Mononuclear cell (primary cell): ENCODE measurements around the gene ACOT7. TPM values are rescaled to one million over a fixed set of nuclear protein-coding genes. Genes with fewer than 3 reads are reported as not detected.

Experiments used
- H3K27me3 ChIP-seq: 2 replicates; pipeline ENCODE4 v1.6.0; 2011; ENCODE audit warnings: low read length, control low read depth; ENCODE audit not compliant: insufficient read depth
- H3K4me1 ChIP-seq: 2 replicates; pipeline ENCODE4 v1.5.1; 2011; ENCODE audit warnings: mild to moderate bottlenecking, low read length, control low read depth; ENCODE audit not compliant: insufficient read depth
- H3K4me3 ChIP-seq: 2 replicates; pipeline ENCODE4 v1.5.1; 2011; ENCODE audit warnings: mild to moderate bottlenecking, low read length, moderate library complexity
- H3K9me3 ChIP-seq: 2 replicates; pipeline ENCODE4 v1.5.1; 2011; ENCODE audit warnings: low read depth, mild to moderate bottlenecking, control low read depth, low read length
- total RNA-seq: library from RNA; depleted of rRNA; stranded (reverse); fragments of >200 nt; gene quantifications from one replicate; pipeline ENCODE4 v1.2.3, GENCODE V29; 2012

Gene ACOT7
- total RNA-seq, 1 donor, result 2.1 TPM

DNA sequence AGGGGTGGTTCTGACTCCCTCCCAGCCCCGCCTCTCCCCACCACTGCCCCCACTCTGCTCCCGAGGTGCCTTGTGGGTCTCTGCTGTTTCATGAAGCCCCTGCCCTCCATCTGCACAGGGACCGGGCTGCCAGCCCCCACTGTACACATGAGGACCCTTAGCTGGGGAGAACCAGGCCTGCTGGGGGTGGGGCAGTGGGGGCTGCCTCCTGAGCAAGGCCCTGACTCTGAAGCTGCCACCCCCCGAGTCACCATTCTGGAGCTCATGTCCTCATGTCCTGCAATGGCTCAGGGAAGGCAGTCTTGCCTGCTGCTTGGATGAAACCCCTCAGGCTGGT, 141.2 kb downstream of the ACOT7 start:
- no peak overlapping the region for H3K4me3 ChIP-seq
- H3K9me3 ChIP-seq, result no peaks in the 10 kb centered on the region
- peaks cover 27% of the 10 kb centered on the region for H3K27me3 ChIP-seq
- H3K4me1 ChIP-seq, result no peaks in the 10 kb centered on the region

DNA sequence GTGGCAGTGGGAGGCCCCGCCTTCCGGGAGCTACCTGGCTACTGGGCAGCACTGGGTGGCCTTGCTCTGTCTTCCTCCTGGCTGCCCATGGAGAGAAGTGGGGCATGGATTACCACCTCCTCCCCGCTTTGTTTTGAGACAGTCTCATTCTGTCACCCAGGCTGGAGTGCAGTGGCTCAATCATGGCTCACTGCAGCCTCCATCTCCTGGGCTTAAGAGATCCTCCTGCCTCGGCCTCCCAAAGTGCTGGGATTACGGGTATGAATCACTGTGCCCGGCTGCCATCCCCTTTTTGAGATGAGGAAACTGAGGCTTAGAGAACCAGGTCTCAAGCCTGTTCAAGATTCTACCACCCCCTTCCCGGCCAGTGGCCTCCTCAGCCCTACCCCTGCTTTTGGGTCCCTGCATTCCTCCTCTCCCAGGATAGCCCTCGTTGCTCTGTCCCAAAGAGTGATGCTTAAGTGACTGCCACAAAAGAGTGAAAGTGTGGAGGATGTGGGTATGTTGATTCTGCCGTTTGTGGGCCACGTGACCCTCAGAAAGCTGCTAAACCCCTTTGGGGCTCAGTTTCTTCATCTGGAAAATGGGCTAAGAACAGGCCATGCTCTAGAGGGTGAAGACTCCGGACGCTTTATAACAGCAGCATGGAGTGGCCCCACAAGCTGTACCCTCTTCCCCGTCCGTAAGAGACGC, 141.7 kb downstream of the ACOT7 start:
- Histone ChIP-seq H3K4me1 (no peaks in the 10 kb centered on the region), H3K27me3 (peaks cover 32% of the 10 kb centered on the region), H3K9me3 (no peaks in the 10 kb centered on the region), H3K4me3 (no peak overlapping the region)

DNA sequence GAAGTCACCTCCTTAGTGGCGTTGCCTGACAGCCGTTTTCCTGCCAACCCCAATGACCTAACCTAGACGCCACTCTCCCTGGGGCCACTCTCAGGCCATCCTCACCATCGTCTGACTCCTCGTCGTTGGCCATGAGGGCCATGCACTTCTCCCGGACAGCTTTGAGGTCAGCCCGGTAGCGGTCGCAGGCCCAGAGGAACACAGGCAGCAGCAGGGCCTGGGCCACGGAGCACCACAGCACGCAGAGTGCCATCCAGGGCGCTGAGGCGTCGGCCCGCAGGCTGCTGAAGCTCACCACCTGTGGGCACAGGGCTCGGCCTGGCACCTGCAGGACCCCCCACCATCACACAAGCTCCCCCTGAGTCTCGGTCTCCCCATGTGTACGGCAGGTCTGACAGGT, 142.3 kb downstream of the ACOT7 start:
- no peaks in the 10 kb centered on the region for H3K9me3 ChIP-seq
- peaks cover 36% of the 10 kb centered on the region for H3K27me3 ChIP-seq
- peaks cover 5% of the 10 kb centered on the region for H3K4me1 ChIP-seq
- no peak overlapping the region for H3K4me3 ChIP-seq

DNA sequence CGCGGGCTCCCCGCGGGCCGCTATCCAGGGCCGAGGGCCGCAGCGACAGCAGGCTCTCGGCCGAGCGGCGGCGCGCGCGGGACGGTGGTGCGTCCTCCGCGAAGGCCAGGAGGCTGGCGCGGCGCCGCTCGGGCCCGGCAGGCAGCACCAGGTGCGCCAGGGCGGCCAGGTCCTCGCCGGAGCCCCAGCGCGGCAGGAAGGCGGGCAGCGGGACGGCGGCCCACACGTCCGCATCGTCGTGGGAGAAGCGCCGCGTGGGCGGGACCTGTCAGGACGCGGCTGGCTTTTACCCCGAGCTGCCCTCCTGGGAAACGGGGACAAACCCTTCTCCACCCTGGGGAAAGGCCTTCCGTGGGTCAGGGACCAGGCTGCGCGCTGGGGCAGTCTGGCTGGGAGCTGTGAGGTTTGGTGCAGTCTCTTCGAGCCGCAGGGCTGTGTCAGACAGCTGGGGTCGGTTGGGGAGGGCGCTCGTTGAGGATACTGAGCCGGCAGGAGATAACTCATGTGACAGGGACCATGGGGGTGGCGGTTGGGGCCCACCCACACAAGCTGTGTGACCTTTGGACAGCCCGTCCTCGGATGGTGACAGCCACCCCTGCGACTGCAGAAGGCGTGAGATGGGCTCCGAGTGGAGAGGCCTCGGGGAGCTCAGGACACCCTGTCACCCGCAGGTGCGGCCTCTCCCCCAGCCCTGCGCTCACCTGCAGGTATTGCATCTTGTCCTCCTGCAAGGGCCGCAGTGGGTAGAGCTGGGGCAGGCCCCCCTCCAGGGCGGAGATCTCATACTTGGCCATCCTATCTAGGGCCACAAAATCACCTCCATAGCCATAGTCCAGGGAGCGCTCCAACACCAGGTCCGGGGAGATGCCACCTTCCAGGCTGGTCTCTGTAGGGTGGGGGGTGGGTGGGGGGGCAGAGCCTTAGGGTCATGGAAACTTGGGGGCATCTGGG, 143.6 kb downstream of the ACOT7 start:
- H3K9me3 ChIP-seq, result no peaks in the 10 kb centered on the region
- peaks cover 12% of the 10 kb centered on the region for H3K4me1 ChIP-seq
- H3K4me3 ChIP-seq, result no peak overlapping the region
- peaks cover 43% of the 10 kb centered on the region for H3K27me3 ChIP-seq

DNA sequence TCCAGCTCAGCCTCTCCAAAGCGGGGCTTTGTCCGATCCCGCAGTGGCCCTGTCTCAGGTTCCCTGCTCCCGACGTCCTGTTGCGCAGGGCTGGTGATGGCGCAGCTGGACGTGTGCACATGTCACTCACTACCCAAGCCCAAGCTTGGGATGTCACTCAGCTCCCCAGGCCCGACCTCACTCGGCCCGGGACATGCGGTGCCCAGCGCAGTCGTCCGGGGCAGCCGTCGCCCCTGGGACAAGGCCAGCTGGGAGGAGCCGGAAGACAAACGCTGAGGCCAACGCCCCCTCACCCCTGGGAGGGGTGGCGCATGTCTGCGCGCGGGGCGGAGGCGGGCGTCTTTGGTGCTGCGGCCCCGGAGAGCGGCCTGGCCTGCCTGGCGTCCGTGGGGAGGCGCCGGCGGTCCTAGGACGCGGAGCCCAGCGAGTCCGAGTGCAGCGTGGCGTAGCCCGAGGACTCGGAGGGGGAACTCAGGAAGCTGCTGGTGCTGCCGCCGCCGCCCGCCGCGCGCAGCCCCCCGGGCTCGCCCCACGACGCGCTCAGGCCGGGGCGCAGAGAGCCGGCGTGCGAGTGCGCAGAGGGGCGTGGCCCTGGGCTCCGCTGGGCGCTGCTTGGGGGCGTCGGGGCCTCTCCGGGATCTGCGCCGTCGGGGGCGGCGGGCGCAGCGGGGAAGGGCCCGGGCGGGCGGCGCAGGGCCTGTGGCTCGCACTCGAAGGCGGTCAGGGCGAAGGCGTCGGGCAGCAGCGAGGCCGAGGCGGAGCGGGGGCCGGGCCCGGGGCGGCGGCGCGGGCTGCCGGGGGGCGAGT, 144.4 kb downstream of the ACOT7 start:
- peaks cover 12% of the 10 kb centered on the region for H3K4me1 ChIP-seq
- no peak overlapping the region for H3K4me3 ChIP-seq
- peaks cover 49% of the 10 kb centered on the region for H3K27me3 ChIP-seq
- H3K9me3 ChIP-seq, result no peaks in the 10 kb centered on the region

DNA sequence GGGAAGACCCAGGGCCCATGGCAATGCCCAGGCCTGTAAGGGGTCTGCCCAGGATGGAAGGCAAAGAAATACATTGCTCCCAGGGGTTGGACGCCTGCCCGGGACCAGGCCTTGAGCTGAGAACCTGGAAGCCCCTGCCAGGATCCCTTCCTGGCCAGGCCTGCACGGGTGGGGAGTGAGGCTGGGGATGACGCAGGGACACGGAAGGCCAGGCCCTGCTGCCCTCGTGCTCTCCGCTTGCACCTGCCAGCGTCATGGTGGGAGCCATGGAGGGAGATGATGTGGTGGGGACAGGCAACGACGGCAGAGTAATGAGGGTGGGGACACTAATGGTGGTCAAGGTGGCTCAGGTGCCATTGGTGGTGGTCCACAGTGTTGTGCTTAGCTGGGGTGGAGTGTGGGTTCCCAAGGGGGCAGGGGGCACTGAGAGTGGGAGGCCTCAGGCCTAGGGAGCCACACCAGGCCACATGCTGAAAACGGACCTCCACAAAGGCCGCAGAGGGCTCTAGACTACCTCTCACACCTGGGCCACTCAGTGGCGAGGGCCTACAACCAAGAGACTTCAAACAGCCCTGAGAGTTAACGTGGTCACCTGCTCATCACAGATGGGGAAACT, 145.3 kb downstream of the ACOT7 start:
- Histone ChIP-seq H3K27me3 (peaks cover 56% of the 10 kb centered on the region), H3K4me3 (no peak overlapping the region)

DNA sequence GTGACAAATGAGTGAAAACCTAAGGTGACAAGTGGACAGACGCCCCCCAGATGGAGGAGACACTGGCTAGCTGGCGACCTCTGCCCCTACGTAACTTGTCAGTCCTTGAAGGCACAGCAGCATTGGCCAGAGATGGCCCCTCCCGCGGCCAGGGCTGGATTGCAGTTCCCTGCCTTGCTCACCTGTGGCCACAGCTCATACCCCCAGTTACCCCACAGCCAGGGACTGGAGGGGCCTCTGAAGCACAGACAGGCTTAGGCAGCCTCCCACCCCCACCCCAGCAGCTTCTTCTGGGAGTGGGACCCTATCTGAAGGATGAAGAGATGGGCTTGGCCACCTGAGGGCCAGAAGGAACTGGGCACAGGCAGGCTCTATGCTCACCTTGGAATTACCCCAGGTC, 145.9 kb downstream of the ACOT7 start:
- peaks cover 61% of the 10 kb centered on the region for H3K27me3 ChIP-seq
- peaks cover 12% of the 10 kb centered on the region for H3K4me1 ChIP-seq
- no peaks in the 10 kb centered on the region for H3K9me3 ChIP-seq
- no peak overlapping the region for H3K4me3 ChIP-seq

More for the DNA sequence above, 145.3 kb downstream of the ACOT7 start:
- Histone ChIP-seq H3K4me1 (peaks cover 12% of the 10 kb centered on the region), H3K9me3 (no peaks in the 10 kb centered on the region)

DNA sequence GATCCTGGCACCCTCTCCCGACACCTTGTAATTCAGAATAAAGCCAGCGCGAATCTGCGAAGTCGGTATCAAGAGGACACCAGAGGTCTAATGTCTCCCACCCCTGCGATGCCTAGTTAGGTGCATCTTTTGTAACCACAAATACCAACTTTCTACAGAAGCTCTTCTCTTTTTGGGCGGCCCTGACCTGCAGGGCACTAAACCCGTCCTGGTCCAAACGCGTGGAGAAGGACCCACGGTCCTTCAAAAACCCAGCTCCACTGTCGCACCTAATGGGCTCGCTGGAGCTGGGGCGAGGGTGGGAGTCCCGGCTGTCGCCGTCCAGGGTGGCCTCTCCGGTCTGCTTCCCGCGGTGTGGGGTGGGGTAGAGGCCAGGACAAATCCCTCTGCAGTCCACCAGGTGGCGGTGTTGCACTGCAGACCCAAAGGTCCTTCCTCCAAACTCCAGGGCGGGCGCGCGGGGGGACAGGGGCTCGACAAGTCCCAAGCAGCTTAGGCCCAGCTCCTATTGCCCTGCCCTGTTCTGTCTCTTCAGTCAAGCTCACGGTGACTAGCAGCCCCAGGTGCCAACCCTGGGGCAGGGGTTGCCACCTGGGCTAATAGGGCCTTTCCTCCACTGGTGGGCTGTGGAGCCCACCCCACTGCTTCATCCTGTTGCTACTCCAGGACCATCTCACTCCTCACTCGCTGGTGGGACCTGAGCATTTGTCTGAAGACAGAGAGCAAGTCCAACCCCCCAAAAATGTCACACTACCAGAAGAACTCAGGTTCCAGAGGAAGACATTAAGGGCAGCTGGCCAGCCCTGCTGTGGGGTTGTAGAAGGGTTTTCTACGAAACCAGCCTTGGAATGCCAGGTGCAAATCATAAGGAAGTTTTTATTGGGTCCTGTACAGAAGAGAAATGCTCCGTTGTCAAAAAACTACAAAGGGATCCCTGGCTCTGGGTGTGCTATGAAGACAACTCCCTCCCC, 146.8 kb downstream of the ACOT7 start:
- H3K4me1 ChIP-seq, result peaks cover 12% of the 10 kb centered on the region
- H3K4me3 ChIP-seq, result no peak overlapping the region
- H3K27me3 ChIP-seq, result peaks cover 61% of the 10 kb centered on the region
- H3K9me3 ChIP-seq, result no peaks in the 10 kb centered on the region

DNA sequence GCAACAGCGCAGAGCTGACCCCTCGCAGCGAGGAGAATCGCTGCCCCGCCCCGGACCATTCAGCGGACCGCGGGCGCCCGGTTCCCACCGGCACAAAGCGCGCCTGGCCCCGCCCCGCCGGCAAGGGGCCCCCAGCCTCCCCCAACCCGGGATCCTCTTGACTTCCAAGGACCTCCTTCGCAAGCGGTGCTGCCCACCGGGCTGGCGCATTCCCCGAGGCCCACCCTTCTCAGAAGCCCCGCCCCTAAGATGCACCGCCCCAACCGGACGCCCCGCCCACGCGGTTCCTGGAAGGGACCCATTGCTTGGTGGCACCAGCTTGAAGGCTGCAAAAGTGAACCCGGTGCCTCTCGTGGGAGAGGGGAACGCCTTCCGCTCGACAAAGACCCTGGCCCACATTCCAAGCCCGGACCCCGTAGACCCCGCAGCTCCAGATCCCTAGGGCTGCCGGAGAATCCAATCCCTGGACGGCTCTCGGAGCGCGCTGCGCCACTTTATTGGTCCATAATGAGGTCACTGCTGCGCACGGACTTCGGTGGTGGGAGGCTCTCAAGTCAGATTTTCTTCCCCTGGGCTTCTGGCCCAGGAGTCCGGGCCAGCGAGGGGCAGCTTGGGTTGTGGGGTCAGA, 147.6 kb downstream of the ACOT7 start:
- Histone ChIP-seq H3K4me3 (no peak overlapping the region), H3K27me3 (peaks cover 65% of the 10 kb centered on the region), H3K9me3 (no peaks in the 10 kb centered on the region), H3K4me1 (peaks cover 12% of the 10 kb centered on the region)

DNA sequence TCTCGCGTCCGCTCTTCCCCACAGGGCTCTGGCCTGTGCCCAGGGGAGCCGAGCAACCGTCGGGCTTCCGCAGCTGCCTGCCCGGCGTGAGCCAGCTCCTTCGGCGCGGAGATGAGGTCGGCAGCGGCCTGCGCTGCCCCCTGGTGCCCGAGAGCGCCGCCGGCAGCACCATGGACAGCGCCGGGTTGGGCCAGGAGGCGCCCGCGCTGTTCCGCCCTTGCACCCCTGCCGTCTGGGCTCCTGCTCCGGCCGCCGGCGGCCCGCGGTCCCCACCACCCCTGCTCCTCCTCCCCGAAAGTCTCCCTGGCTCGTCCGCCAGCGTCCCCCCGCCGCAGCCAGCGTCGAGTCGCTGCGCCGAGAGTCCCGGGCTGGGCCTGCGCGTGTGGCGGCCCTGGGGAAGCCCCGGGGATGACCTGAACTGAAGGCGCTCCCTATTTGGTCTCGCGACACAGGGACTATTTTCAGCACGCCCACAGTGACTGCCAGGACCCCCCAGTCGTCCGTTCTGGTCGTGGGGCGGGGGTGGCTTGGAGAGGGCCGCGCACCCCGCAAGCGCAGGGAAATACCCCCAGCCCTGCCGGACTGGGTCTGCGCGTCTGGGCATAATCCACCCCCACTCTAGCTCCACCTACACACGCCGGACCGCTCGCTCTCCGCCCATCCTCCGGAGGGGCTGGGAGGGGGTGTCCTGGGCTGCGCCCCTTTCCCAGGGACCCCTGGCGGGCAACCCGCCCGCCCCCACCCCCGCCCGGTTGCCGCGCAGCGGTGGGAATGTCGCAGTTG, 148.3 kb downstream of the ACOT7 start:
- Histone ChIP-seq H3K4me1 (peaks cover 12% of the 10 kb centered on the region), H3K9me3 (no peaks in the 10 kb centered on the region), H3K27me3 (peaks cover 69% of the 10 kb centered on the region), H3K4me3 (no peak overlapping the region)

DNA sequence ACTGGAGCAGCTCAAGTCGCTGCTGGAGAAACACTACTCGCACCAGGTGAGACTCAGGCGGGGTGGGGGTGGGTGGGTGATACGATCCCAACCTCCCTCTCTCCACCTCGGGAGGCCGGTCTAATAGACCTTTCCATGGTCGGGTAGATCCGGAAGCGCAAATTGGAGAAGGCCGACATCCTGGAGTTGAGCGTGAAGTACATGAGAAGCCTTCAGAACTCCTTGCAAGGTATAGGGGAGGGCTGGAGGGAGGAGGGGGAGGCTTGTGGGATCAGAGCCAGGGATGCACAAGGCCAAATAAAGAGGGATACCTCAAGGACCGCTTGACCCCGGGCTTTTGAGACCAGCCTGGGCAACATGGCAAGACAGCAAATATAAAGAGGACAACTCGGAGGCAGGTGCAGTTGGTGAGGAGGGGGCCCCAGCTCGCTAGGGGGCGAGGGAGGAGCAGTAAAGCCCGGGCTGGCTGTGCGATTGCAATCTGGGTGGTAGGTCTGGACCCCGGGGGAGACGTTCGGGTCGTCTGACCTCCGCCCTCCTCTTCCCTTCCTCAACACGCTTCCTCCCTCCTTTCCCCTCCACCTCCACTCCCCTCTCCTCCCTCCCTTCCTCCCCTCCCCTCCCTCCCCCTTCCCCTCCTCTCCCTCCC, 149.0 kb downstream of the ACOT7 start:
- Histone ChIP-seq H3K9me3 (no peaks in the 10 kb centered on the region), H3K4me1 (peaks cover 12% of the 10 kb centered on the region), H3K4me3 (no peak overlapping the region), H3K27me3 (peaks cover 70% of the 10 kb centered on the region)

DNA sequence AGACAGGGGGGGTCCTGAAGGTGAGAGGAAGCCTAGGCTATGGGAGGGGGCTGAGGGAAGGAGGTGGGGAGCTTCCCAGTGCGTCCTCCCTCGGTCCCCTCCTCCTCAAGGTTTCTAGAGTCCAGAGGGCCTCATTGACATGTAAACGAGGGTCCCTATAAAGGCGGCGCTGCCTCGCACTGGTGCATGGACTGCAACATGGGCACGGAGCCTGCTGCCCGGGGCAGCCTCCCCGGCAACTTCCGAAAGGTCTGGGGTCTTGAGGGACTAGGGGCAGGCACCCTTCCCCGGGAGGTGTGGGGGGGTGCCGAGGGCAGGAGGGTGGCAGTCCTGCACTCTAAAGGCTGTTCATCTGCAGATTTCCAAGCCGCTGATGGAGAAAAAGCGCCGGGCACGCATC, 149.6 kb downstream of the ACOT7 start, which contains the start of gene HES3:
HES3 (plus strand) TSS at position 187 of the 400 bp plus-strand sequence; CDS start at position 374, 187 bp downstream.
- H3K27me3 ChIP-seq, result peaks cover 74% of the 10 kb centered on the region
- H3K4me1 ChIP-seq, result peaks cover 12% of the 10 kb centered on the region
- H3K4me3 ChIP-seq, result no peak within 1 kb of the TSS
- H3K9me3 ChIP-seq, result no peaks in the 10 kb centered on the region
